Neural crest cell (in vitro differentiated cells): ENCODE data around the gene PLPPR4. TPM values are rescaled to one million over a fixed set of nuclear protein-coding genes. Genes with fewer than 3 reads are reported as not detected.
A peak's percentile ranks its signal among the peaks of the same experiment; 100 is the strongest.
"Not testable (repeated sequence)": the region's sequence is repeated elsewhere in the genome, so short reads cannot be mapped to it uniquely, and the experiment has no call there.

Experiments used
- DNase-seq: peaks from one replicate; pipeline ENCODE4 v3.0.0; 2021; ENCODE audit warnings: low read depth, mixed read lengths, low spot score
- H3K27ac Mint-ChIP-seq: one replicate; pipeline ENCODE4 v1.8.0; 2021; ENCODE audit warnings: mild to moderate bottlenecking, mixed read lengths; ENCODE audit not compliant: unreplicated experiment
- H3K27me3 Mint-ChIP-seq: 2 replicates; pipeline ENCODE4 v1.8.0; 2021; ENCODE audit warnings: low read depth, mild to moderate bottlenecking, mixed read lengths
- H3K36me3 Mint-ChIP-seq: 2 replicates; pipeline ENCODE4 v1.8.0; 2021; ENCODE audit warnings: low read depth, mild to moderate bottlenecking, mixed read lengths
- H3K4me1 Mint-ChIP-seq: 2 replicates; pipeline ENCODE4 v1.8.0; 2021; ENCODE audit warnings: mixed read lengths
- H3K4me3 Mint-ChIP-seq: one replicate; pipeline ENCODE4 v1.8.0; 2021; ENCODE audit warnings: mild to moderate bottlenecking, mixed read lengths
- H3K9me3 Mint-ChIP-seq: 2 replicates; pipeline ENCODE4 v1.8.0; 2021; ENCODE audit warnings: mixed read lengths
- CTCF ChIP-seq: fragments of 200-600 bp; sonication (generic); conservative IDR thresholded peaks from 2 replicates; pipeline ENCODE4 v1.5.0; 2021; ENCODE audit warnings: antibody characterized with exemption, mild to moderate bottlenecking
- total RNA-seq: library from RNA; stranded (reverse); gene quantifications from 2 replicates; pipeline ENCODE4 v1.2.1, GENCODE V29; 2021

The PLPPR4 gene
- total RNA-seq, 1 donor from 2014 or later: 0.09 TPM

GRCh38 chr1:99281105-99281504 is 16.8 kb downstream of the PLPPR4 start:
- no peaks in the 10 kb centered on the region for H3K36me3 Mint-ChIP-seq
- H3K4me1 Mint-ChIP-seq: peaks cover 5% of the 10 kb centered on the region
- no peak for DNase-seq
- no peak for TF ChIP-seq CTCF
- no peak overlapping the region for H3K4me3 Mint-ChIP-seq
- no peaks in the 10 kb centered on the region for H3K9me3 Mint-ChIP-seq
- H3K27me3 Mint-ChIP-seq: no peaks in the 10 kb centered on the region
- H3K27ac Mint-ChIP-seq: no peak overlapping the region

GRCh38 chr1:99282536-99282935 is 18.2 kb downstream of the PLPPR4 start:
- no peak overlapping the region for H3K27ac Mint-ChIP-seq
- no peaks in the 10 kb centered on the region for H3K27me3 Mint-ChIP-seq
- peaks cover 5% of the 10 kb centered on the region for H3K4me1 Mint-ChIP-seq
- TF ChIP-seq CTCF: no peak
- no peak overlapping the region for H3K4me3 Mint-ChIP-seq
- no peaks in the 10 kb centered on the region for H3K36me3 Mint-ChIP-seq
- no peak for DNase-seq
- peaks cover 1% of the 10 kb centered on the region for H3K9me3 Mint-ChIP-seq

GRCh38 chr1:99283521-99283920 is 19.2 kb downstream of the PLPPR4 start:
- not testable (repeated sequence) for H3K9me3 Mint-ChIP-seq

GRCh38 chr1:99292886-99293285 is 28.6 kb downstream of the PLPPR4 start:
- H3K27ac Mint-ChIP-seq: no peak overlapping the region
- no peak for DNase-seq
- no peak for TF ChIP-seq CTCF
- H3K36me3 Mint-ChIP-seq: peaks cover 5% of the 10 kb centered on the region
- H3K9me3 Mint-ChIP-seq: peaks cover 4% of the 10 kb centered on the region
- H3K4me3 Mint-ChIP-seq: no peak overlapping the region
- no peaks in the 10 kb centered on the region for H3K4me1 Mint-ChIP-seq
- no peaks in the 10 kb centered on the region for H3K27me3 Mint-ChIP-seq

More at GRCh38 chr1:99283521-99283920, 19.2 kb downstream of the PLPPR4 start:
- DNase-seq, H3K36me3 Mint-ChIP-seq, H3K4me3 Mint-ChIP-seq, H3K27me3 Mint-ChIP-seq, H3K4me1 Mint-ChIP-seq: not testable (repeated sequence)
- peak overlapping the region; percentile 14 for H3K27ac Mint-ChIP-seq

DNA sequence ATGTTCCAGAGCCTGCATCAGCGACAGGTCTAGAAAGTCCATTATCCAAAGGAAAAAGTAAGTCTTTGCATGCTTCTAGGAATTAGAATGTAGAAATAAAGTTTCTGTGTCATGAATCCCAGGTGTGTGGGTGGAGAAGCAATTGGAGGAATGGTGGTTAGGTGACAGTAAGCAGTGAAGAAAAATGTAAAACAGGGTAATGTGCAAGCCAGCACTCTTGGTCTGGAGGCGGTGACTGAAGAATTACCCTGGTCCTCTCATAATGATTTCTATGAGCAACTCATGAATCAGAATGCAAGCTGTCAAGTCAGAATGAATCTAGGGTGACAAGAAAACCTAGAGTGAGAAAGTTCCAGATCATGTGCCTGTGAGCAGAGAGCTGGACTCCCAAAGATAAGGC is 33.6 kb downstream of the PLPPR4 start:
- Mint-ChIP-seq H3K9me3 (peaks cover 1% of the 10 kb centered on the region), H3K4me3 (no peak overlapping the region), H3K27me3 (no peaks in the 10 kb centered on the region), H3K36me3 (no peaks in the 10 kb centered on the region), H3K27ac (no peak overlapping the region), H3K4me1 (no peaks in the 10 kb centered on the region)
- DNase-seq: no peak
- no peak for TF ChIP-seq CTCF

DNA sequence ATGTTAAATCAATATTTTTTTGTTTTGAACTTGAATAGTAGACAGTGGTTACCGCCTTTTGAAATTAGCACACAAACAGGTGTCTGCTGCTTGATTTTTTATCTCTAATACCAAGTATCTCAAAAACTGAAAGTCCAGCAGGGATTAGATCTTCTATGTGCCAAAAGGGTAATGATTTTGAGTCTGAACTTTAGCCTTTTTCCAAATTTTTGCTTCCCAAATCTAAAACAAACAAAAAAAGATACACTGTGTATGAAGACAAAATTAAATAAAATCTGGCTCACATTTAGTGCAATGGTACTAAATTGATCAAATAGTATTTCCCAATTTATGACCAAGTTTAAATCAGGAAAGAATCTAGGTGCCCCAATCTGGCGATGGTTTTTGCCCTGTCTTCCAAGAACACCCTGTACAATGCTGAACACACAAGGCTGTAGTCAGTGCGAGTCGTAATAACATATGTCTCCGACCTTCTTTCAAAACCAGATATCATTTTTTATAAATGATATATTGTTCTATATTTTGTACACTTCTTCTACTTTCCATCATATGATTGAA is 40.5 kb downstream of the PLPPR4 start:
- TF ChIP-seq CTCF: no peak
- Mint-ChIP-seq H3K4me1 (no peaks in the 10 kb centered on the region), H3K27ac (no peak overlapping the region), H3K4me3 (no peak overlapping the region), H3K36me3 (no peaks in the 10 kb centered on the region), H3K9me3 (peaks cover 3% of the 10 kb centered on the region), H3K27me3 (no peaks in the 10 kb centered on the region)
- DNase-seq: no peak
